H1 (cell line): Measurements from ENCODE around the gene GRM4. TPM values are rescaled to one million over a fixed set of nuclear protein-coding genes. Genes with fewer than 3 reads are reported as not detected.

ENCODE experiments used
- CBX8 ChIP-seq: fragments of 300-800, 300-1000 bp; sonication (generic); IDR thresholded peaks from 2 replicates; pipeline ENCODE4 v1.7.1; 2016; ENCODE audit warnings: low read depth, low read length, borderline replicate concordance
- CHD7 ChIP-seq: fragments of 300-600 bp; sonication (generic); IDR thresholded peaks from 2 replicates; pipeline ENCODE4 v1.7.1; 2012; ENCODE audit warnings: low read length, moderate library complexity, mild to moderate bottlenecking, inconsistent platforms; ENCODE audit not compliant: insufficient replicate concordance
- EGR1 ChIP-seq: IDR thresholded peaks from 2 replicates; pipeline ENCODE4 v1.6.1; 2011; ENCODE audit warnings: low read depth, low read length, borderline replicate concordance
- EP300 ChIP-seq, 2 experiments: IDR thresholded peaks; 1 replicate in 1 of 2; 2 replicates in 1 of 2; pipeline ENCODE4 v1.6.1; 2011 to 2012; ENCODE audit warnings: low read depth in 2 of 2, low read length in 2 of 2, mild to moderate bottlenecking in 2 of 2, borderline replicate concordance in 1 of 2, inconsistent platforms in 1 of 2, moderate library complexity in 1 of 2
- EZH2 ChIP-seq: fragments of 200-600 bp; sonication (generic); IDR thresholded peaks from 2 replicates; pipeline ENCODE4 v1.7.1; 2012; ENCODE audit warnings: low read depth, mild to moderate bottlenecking, moderate library complexity, low read length, inconsistent platforms; ENCODE audit not compliant: severe bottlenecking
- PHF8 ChIP-seq: fragments of 200-600 bp; sonication (generic); conservative IDR thresholded peaks from 2 replicates; pipeline ENCODE4 v1.7.1; 2012; ENCODE audit warnings: low read depth, mild to moderate bottlenecking, inconsistent platforms, low read length, moderate library complexity
- POU5F1 ChIP-seq: IDR thresholded peaks from 2 replicates; pipeline ENCODE4 v1.6.1; 2011; ENCODE audit warnings: low read depth, mild to moderate bottlenecking, low read length, moderate library complexity
- RAD21 ChIP-seq, 2 experiments: IDR thresholded peaks in 1 of 2; conservative IDR thresholded peaks in 1 of 2; 2 replicates each; pipeline ENCODE4 v1.6.1; 2011; ENCODE audit warnings: low read depth in 2 of 2, low read length in 2 of 2, improper control_type of control experiment in 1 of 2, inconsistent platforms in 1 of 2, mild to moderate bottlenecking in 1 of 2, moderate library complexity in 1 of 2
- SIRT6 ChIP-seq: IDR thresholded peaks from one replicate; pipeline ENCODE4 v1.7.1; 2012; ENCODE audit warnings: low read length, inconsistent platforms
- SRF ChIP-seq: IDR thresholded peaks from 2 replicates; pipeline ENCODE4 v1.6.1; 2011; ENCODE audit warnings: mild to moderate bottlenecking, low read depth, low read length, moderate library complexity
- TAF7 ChIP-seq: optimal IDR thresholded peaks from 2 replicates; pipeline ENCODE3; 2011; ENCODE audit warnings: low read depth, mild to moderate bottlenecking, inconsistent platforms, low read length, moderate library complexity, borderline replicate concordance
- YY1 ChIP-seq: IDR thresholded peaks from 2 replicates; pipeline ENCODE4 v1.6.1; 2011; ENCODE audit warnings: low read depth, mild to moderate bottlenecking, low read length
- polyA plus RNA-seq, 7 experiments: library from polyadenylated mRNA; depleted of rRNA in 3 of 7; stranded (reverse) in 5 of 7; unstranded in 2 of 7; fragments of >200 nt in 5 of 7; fragments of 200-250 nt in 2 of 7; gene quantifications; 1 replicate in 5 of 7; 2 replicates in 1 of 7; 4 replicates in 1 of 7; pipeline versions ENCODE4 v1.2.1 to v1.2.3, GENCODE V29; 2011 to 2013; ENCODE audit warnings: missing spikeins in 2 of 7, mixed read lengths in 2 of 7
- total RNA-seq: library from RNA; stranded (reverse); fragmentation: NEBNext Ultra II Directional; extraction: Animal tissue kit (Norgen Biotek cat#: 25700); gene quantifications from 2 replicates; pipeline ENCODE4 v1.2.1, GENCODE V29; 2021

The GRM4 gene
- total and polyA plus RNA-seq, 2 of the 8 experiments (the other 6 are each of a cell fraction or from before 2014, with no cell fraction given): 19.6 to 21.5 TPM

- TF ChIP-seq CHD7 (no peak), POU5F1 (no peak), EZH2 (no peak), EGR1 (no peak), SIRT6 (no peak), RAD21 (IDR thresholded peaks at IDR 0.05 in 1 of 2, conservative IDR thresholded peaks at IDR 0.05 in 1 of 2; ENCODE audit: low read depth in 2 of 2, low read length in 2 of 2) (no peak), TAF7 (no peak), EP300 (IDR thresholded peaks at IDR 0.05; ENCODE audit: borderline replicate concordance in 1 of 2, low read depth in 2 of 2, low read length in 2 of 2) (no peak), PHF8 (no peak), CBX8 (no peak), YY1 (no peak), SRF (no peak)
Measured at GRCh38 chr6:33991610-33992009, 154.3 kb downstream of the GRM4 start (continued).
